Measurements from ENCODE around the gene HAAO. TPM values are rescaled to one million over a fixed set of nuclear protein-coding genes. Genes with fewer than 3 reads are reported as not detected.

The HAAO gene
- total and polyA plus RNA-seq, 2 experiments from 2014 or later: 2.6 to 3.2 TPM

- no peak for TF ChIP-seq ZNF462 (CRISPR knock-in tag; IDR thresholded peaks at IDR 0.05)
- no peak for TF ChIP-seq EZH2phosphoT487 (IDR thresholded peaks at IDR 0.05; ENCODE audit: unreplicated experiment)
- TF ChIP-seq STAT1 (IDR thresholded peaks at IDR 0.05; ENCODE audit: unreplicated experiment): no peak
- TF ChIP-seq POLR2AphosphoS5 (IDR thresholded peaks at IDR 0.05; ENCODE audit: low read depth): no peak
- TF ChIP-seq ETS1 (IDR thresholded peaks at IDR 0.05): no peak
Observed at GRCh38 chr2:42741140-42741539, 51.2 kb downstream of the HAAO start (continued).

- Mint-ChIP-seq H3K4me3 (no peak overlapping the region), H3K36me3 (ENCODE audit: low read depth) (peaks cover 60% of the 10 kb centered on the region), H3K9me3 (peaks cover 15% of the 10 kb centered on the region; the same call in 2 of the 3 replicates), H3K27me3 (ENCODE audit: insufficient read depth, low read depth, poor library complexity) (peaks cover 7% of the 10 kb centered on the region), H3K27ac (no peak overlapping the region), H3K4me1 (peaks cover 28% of the 10 kb centered on the region)
- no peak overlapping the region for H3K4me2 ChIP-seq
- H2AFZ ChIP-seq: no peak overlapping the region
- no peaks in the 10 kb centered on the region for H4K20me1 ChIP-seq (replicated peaks; ENCODE audit: insufficient read depth)
- ATAC-seq (peak; percentile 59), DNase-seq (ENCODE audit: low spot score) (no peak)
- H3K4me3 ChIP-seq: no peak overlapping the region
- H3F3A ChIP-seq (replicated peaks; ENCODE audit: low read depth): no peaks in the 10 kb centered on the region
- no peaks in the 10 kb centered on the region for H3K79me2 ChIP-seq (replicated peaks; ENCODE audit: insufficient read depth)
- peaks cover 7% of the 10 kb centered on the region for H3K9me2 ChIP-seq (ENCODE audit: insufficient read depth)
- no peak overlapping the region; the same call in 1 of the 2 replicates for H3K27ac ChIP-seq (ENCODE audit: low read depth)
- no peaks in the 10 kb centered on the region for H3K36me3 ChIP-seq (ENCODE audit: insufficient read depth)
- H3K27me3 ChIP-seq (ENCODE audit: insufficient read depth): no peaks in the 10 kb centered on the region
- no peaks in the 10 kb centered on the region for H3K4me1 ChIP-seq (ENCODE audit: insufficient read depth)
- TF ChIP-seq CREB1 (CRISPR knock-in tag; IDR thresholded peaks at IDR 0.05; ENCODE audit: low read depth): no peak
- TF ChIP-seq EZH2 (IDR thresholded peaks at IDR 0.05; ENCODE audit: low read depth, unreplicated experiment): no peak
- TF ChIP-seq ETS1 (IDR thresholded peaks at IDR 0.05): no peak
- no peak for TF ChIP-seq REST (IDR thresholded peaks at IDR 0.05; ENCODE audit: unreplicated experiment)
- TF ChIP-seq ZNF114 (CRISPR knock-in tag; IDR thresholded peaks at IDR 0.05): no peak
Observed at GRCh38 chr2:42736598-42737322, 55.6 kb downstream of the HAAO start.
